ENCODE measurements around the gene SELENOO. TPM values are rescaled to one million over a fixed set of nuclear protein-coding genes. Genes with fewer than 3 reads are reported as not detected.

The SELENOO gene
- total RNA-seq, 1 experiment from 2014 or later, result 19.0 TPM

GRCh38 chr22:50179937-50180726 lies 20.7 kb upstream of the SELENOO start:
- Histone ChIP-seq H4K20me1 (ENCODE audit: control insufficient read depth, insufficient read depth, insufficient read length) (no peaks in the 10 kb centered on the region), H2BK12ac (ENCODE audit: insufficient read length, low read depth, low read length) (no peak overlapping the region), H3K4me1 (ENCODE audit: insufficient read depth, low read length) (no peaks in the 10 kb centered on the region), H3T11ph (ENCODE audit: low read length) (no peak overlapping the region), H3K79me2 (ENCODE audit: insufficient read depth, low read length) (no peaks in the 10 kb centered on the region), H3K4ac (ENCODE audit: low read depth, low read length) (no peak overlapping the region), H3K9ac (ENCODE audit: extremely low read depth, insufficient read length, low read length) (no peak overlapping the region), H2BK120ac (ENCODE audit: low read depth, low read length, poor library complexity, severe bottlenecking) (no peak overlapping the region), H3K79me1 (ENCODE audit: insufficient read depth, low read depth, low read length, poor library complexity, severe bottlenecking) (no peaks in the 10 kb centered on the region), H4K91ac (ENCODE audit: insufficient read length, low read depth, low read length) (no peak overlapping the region), H3K27me3 (ENCODE audit: insufficient read depth, low read length) (no peaks in the 10 kb centered on the region), H3K4me2 (ENCODE audit: insufficient read depth, insufficient read length, low read length) (no peak overlapping the region), H3K14ac (ENCODE audit: insufficient read depth, low read length) (no peak overlapping the region; the same call in 1 of the 2 replicates), H3K23me2 (ENCODE audit: insufficient read length, low read depth, low read length, poor library complexity, severe bottlenecking) (peaks cover 7% of the 10 kb centered on the region), H2BK15ac (ENCODE audit: low read depth, low read length) (no peak overlapping the region), H3K9me3 (ENCODE audit: control insufficient read depth, low read depth, low read length) (no peaks in the 10 kb centered on the region), H4K5ac (ENCODE audit: insufficient read length, low read depth, low read length) (no peak overlapping the region), H3K27ac (ENCODE audit: insufficient read length, low read depth, low read length) (no peak overlapping the region), H2AK5ac (ENCODE audit: insufficient read length, low read length) (no peak overlapping the region), H4K8ac (replicated peaks; ENCODE audit: insufficient read length, low read depth, low read length) (no peak overlapping the region), H2BK20ac (ENCODE audit: low read depth, low read length, poor library complexity, severe bottlenecking) (no peak overlapping the region), H2BK5ac (ENCODE audit: insufficient read length, low read length) (no peak overlapping the region), H2AFZ (ENCODE audit: low read length) (no peak overlapping the region), H3K56ac (ENCODE audit: insufficient read length, low read depth, low read length) (no peak overlapping the region), H3K23ac (ENCODE audit: insufficient read length, low read depth, low read length) (no peak overlapping the region), H3K18ac (ENCODE audit: insufficient read length, low read depth, low read length) (no peak overlapping the region)
- no peak for DNase-seq
- H3K27me3 Mint-ChIP-seq (ENCODE audit: low read depth), result no peaks in the 10 kb centered on the region; the same call in 1 of the 2 replicates
- H3K4me3 Mint-ChIP-seq, result no peak overlapping the region
- H3K36me3 Mint-ChIP-seq (ENCODE audit: insufficient read depth in 1 of 3, low read depth in 3 of 3), result peaks cover 0 to 14% (median 4%) of the 10 kb centered on the region in 3 experiments; a peak in 5 of 7 replicates
- H3K9me3 Mint-ChIP-seq, result no peaks in the 10 kb centered on the region; a peak in 2 of 5 replicates
- no peak for TF ChIP-seq CTCF (conservative IDR thresholded peaks at IDR 0.05)
- H3K4me1 Mint-ChIP-seq, result peaks cover 5 to 7% of the 10 kb centered on the region in 2 experiments
- no CpG with 5 or more reads among the region's 39 CpGs for WGBS (ENCODE audit: extremely low coverage, insufficient read length, low lambda C conversion rate)
- H3K27ac Mint-ChIP-seq, result no peak overlapping the region

All from H9 (cell line).